ENCODE measurements around the gene PARD6G. TPM values are rescaled to one million over a fixed set of nuclear protein-coding genes. Genes with fewer than 3 reads are reported as not detected.

PARD6G gene
- total and polyA plus RNA-seq, 9 of the 15 experiments (the other 6 are each of a cell fraction or from before 2014, with no cell fraction given): 0.03 to 1.2 (median 0.26) TPM

GRCh38 chr18:80179857-80180558, 67.3 kb downstream of the PARD6G start:
- no TSS peak for BruUV-seq (replicated peaks)
- intact Hi-C loops (cut with micrococcal nuclease) (no loop called here), in situ Hi-C loops (cut with MboI) (no loop called here)
- H3K27me3 ChIP-seq (ENCODE audit: control insufficient read depth in 2 of 2, insufficient read depth in 2 of 2, low read length in 2 of 2): peaks cover 21 to 87% of the 10 kb centered on the region in 2 experiments; a peak in 4 of 5 replicates
- ATAC-seq (no peak), DNase-seq (ENCODE audit: extremely low read depth in 1 of 4, low spot score in 3 of 4) (no peak), FAIRE-seq (no peak)
- WGBS (ENCODE audit: insufficient coverage, low coverage, missing lambda C conversion rate): under 1% methylated on average over 18 of the region's 20 CpGs
- no peaks in the 10 kb centered on the region for H3K36me3 ChIP-seq (ENCODE audit: control insufficient read depth, insufficient read depth, low read length)
- H4K20me1 ChIP-seq (replicated peaks; ENCODE audit: control insufficient read depth, insufficient read depth, low read length): 0 out of 2 replicates have a peak, but pooled peaks cover 3% of the 10 kb centered on the region
- no peak overlapping the region for H3K4me3 ChIP-seq
- POLR2A ChIA-PET: no interaction called here
- TF ChIP-seq SP2 (IDR thresholded peaks at IDR 0.05; ENCODE audit: extremely low read depth, low read depth, low read length, poor library complexity, severe bottlenecking) (no peak), ZNF124 (CRISPR knock-in tag; IDR thresholded peaks at IDR 0.05) (no peak), KHSRP (IDR thresholded peaks at IDR 0.05) (no peak), NELFE (IDR thresholded peaks at IDR 0.05; ENCODE audit: insufficient read depth, insufficient read length) (no peak), STAT5B (CRISPR knock-in tag; IDR thresholded peaks at IDR 0.05) (no peak), KLF10 (CRISPR knock-in tag; IDR thresholded peaks at IDR 0.05) (no peak), GATA2 (CRISPR knock-in tag; IDR thresholded peaks at IDR 0.05) (no peak)
- H3K4me2 ChIP-seq (ENCODE audit: insufficient read depth, low read length): no peak overlapping the region
- H2AFZ ChIP-seq (ENCODE audit: low read depth, low read length): no peak overlapping the region
- CTCF ChIA-PET (ENCODE audit: low intra/inter-chr PET ratio): no interaction called here
- H3K4me1 ChIP-seq (replicated peaks in 1 of 2; ENCODE audit: control insufficient read depth in 2 of 2, insufficient read depth in 2 of 2, low read length in 2 of 2): no peaks in the 10 kb centered on the region
- no peak overlapping the region for H3K27ac ChIP-seq (ENCODE audit: extremely low read depth, low read depth, low read length)
- H3K79me2 ChIP-seq (ENCODE audit: control insufficient read depth, insufficient read depth, low read length): no peaks in the 10 kb centered on the region
- no peaks in the 10 kb centered on the region for H3K9me1 ChIP-seq (ENCODE audit: control insufficient read depth, insufficient read depth, low read length)
- no peaks in the 10 kb centered on the region for H3K9me3 ChIP-seq (replicated peaks; ENCODE audit: control insufficient read depth, insufficient read depth, low read depth, low read length)
- H3K9ac ChIP-seq (ENCODE audit: insufficient read depth in 1 of 2, low read depth in 2 of 2, low read length in 2 of 2): no peak overlapping the region
